Esophagus (tissue), 2 donors: ENCODE results near the gene FKBP1A. TPM values are rescaled to one million over a fixed set of nuclear protein-coding genes. Genes with fewer than 3 reads are reported as not detected.
"Not testable (repeated sequence)": the region's sequence is repeated elsewhere in the genome, so short reads cannot be mapped to it uniquely, and the experiment has no call there.

Experiments used
- H3K27ac ChIP-seq, 2 donors: one replicate each; pipeline ENCODE4 v1.5.1; 2013; ENCODE audit warnings: low read depth in 2 of 2, mild to moderate bottlenecking in 2 of 2, inconsistent platforms in 1 of 2, low read length in 1 of 2, moderate library complexity in 1 of 2
- H3K27me3 ChIP-seq, 2 donors: one replicate each; pipeline ENCODE4 v1.6.1; 2013; ENCODE audit warnings: low read length in 2 of 2, control low read depth in 1 of 2, mild to moderate bottlenecking in 1 of 2; ENCODE audit not compliant: insufficient read depth in 2 of 2, control insufficient read depth in 1 of 2
- H3K36me3 ChIP-seq, 2 donors: one replicate each; pipeline ENCODE4 v1.6.1; 2013; ENCODE audit warnings: low read length in 1 of 2; ENCODE audit not compliant: control insufficient read depth in 2 of 2, insufficient read depth in 2 of 2
- H3K4me1 ChIP-seq, 2 donors: one replicate each; pipeline ENCODE4 v1.6.1; 2013; ENCODE audit warnings: low read length in 1 of 2; ENCODE audit not compliant: control insufficient read depth in 2 of 2, insufficient read depth in 2 of 2
- H3K4me3 ChIP-seq, 2 donors: one replicate each; pipeline ENCODE4 v1.5.1; 2013; ENCODE audit warnings: low read length in 2 of 2, mild to moderate bottlenecking in 2 of 2, low read depth in 1 of 2, moderate library complexity in 1 of 2
- H3K9me3 ChIP-seq, 2 donors: one replicate each; pipeline ENCODE4 v1.6.1; 2013; ENCODE audit warnings: mild to moderate bottlenecking in 2 of 2, low read depth in 1 of 2, low read length in 1 of 2, moderate library complexity in 1 of 2; ENCODE audit not compliant: control insufficient read depth in 2 of 2, insufficient read depth in 1 of 2
- WGBS, 2 donors: extraction: QIAGEN DNeasy Blood & Tissue Kit; methylation state at CpG; one replicate each; pipeline ENCODE4 v1.1.7; 2013; 5-methylcytosine and 5-hydroxymethylcytosine counted together
- polyA plus RNA-seq, 2 donors: library from polyadenylated mRNA; stranded (reverse); fragments of 200-250 nt; gene quantifications; one replicate each; pipeline ENCODE4 v1.2.3, GENCODE V29; 2013
- donor health status: healthy with polysubstance abuse.
- donor health status: Bipolar disorder and iron deficiency.

The FKBP1A gene
- polyA plus RNA-seq, 2 donors, result 106 to 157 TPM

DNA sequence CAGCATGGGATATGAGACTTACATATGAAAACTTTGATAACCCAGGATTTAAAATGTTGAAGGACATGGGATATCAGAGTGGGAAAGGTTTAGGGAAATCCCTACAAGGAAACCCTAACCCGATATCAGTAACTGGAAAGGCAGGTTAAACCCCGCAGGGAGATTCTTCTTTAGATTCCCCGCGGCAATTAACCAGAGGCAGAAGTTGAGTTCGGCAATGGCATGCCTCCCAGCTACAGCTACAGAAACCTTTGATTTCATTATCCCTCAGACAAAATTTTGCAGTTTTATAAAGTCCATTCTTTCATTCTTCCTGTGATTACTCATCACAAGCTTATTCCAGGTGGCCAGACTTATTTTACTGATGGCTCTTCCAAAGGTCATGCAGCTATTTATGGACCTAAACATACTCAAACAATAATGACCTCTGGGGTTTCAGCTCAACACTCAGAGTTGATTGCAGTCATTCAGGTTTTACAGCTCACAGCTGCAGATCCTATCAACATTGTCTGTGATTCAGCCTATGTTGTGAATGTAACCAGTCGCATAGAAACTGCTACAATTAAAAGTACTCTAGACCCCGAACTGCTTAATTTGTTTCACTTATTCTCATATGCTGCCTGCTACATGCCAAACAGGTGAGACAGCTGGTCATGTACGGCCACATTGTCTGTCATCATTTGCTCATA, 7.0 kb upstream of the FKBP1A start:
- WGBS, 2 donors, result 40 to 41% methylated on average over 8 of the region's 8 CpGs
- not testable (repeated sequence) for H3K27ac ChIP-seq, H3K9me3 ChIP-seq

DNA sequence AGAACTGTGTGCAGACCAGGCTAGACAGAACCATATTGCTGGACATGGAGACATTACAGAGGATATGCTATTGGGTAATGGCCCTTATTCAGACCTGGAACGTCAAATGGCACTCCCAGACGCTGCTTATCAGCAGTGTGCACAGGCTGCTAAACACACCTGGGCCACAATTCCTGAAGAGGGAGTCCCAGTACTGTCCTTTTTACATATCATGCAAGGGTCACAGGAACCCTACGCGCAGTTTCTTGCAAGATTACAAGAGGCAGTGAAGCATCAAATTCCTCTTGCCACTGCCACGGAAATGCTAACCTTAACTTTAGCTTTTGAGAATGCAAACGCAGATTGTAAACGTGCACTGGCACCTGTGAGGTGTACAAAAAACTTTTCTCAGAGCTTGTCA, 5.3 kb upstream of the FKBP1A start:
- not testable (repeated sequence) for H3K4me1 ChIP-seq, H3K27me3 ChIP-seq, H3K27ac ChIP-seq, H3K36me3 ChIP-seq, H3K9me3 ChIP-seq, H3K4me3 ChIP-seq
- WGBS, 2 donors, result 41 to 51% methylated on average over 7 of the region's 7 CpGs

More for the DNA sequence above, 7.0 kb upstream of the FKBP1A start:
- not testable (repeated sequence) for H3K27me3 ChIP-seq, H3K4me1 ChIP-seq, H3K4me3 ChIP-seq, H3K36me3 ChIP-seq

DNA sequence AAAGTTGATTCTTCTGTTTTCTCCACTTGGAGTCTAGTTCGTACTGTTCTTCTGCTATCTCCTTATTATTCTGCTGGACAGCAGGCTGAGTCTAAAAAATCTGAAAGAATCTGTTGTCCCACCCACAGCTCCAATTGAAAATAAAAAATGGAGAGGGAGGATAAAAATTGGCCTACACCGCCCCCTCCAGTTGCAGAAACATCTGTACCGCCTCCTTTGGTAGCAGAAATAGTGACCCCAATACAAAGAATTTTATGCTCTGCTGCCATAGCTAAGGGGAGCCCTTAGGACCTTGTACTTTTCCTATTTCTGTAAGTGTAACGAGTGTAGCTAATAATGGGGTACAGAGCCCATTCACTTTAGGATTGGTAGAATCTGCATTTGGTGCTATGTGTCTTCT, 4.9 kb upstream of the FKBP1A start:
- Histone ChIP-seq H3K9me3 (no peaks in the 10 kb centered on the region), H3K4me1 (no peaks in the 10 kb centered on the region), H3K27me3 (no peaks in the 10 kb centered on the region), H3K4me3 (no peak overlapping the region), H3K36me3 (no peaks in the 10 kb centered on the region), H3K27ac (no peak overlapping the region)
- WGBS, 2 donors, result 73 to 74% methylated on average over 4 of the region's 4 CpGs

DNA sequence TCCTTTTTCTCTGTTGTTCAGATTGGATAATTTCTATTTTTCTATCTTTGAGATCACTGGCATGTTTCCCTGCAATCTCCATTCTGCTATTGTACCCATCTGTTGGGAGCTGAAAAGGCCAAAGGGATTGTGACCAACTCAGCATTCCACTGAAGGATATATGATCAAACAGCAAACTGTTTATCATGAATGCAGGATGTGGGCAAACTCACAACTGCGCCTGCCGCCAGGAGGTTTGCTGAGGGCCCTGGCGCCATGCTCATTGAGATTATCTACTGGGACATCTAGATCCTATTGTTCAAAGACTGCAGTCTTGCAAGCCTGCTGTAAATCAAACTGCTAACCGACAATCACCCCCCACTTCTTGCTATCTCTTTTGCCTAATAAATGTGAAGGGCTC, 3.8 kb upstream of the FKBP1A start:
- WGBS, 2 donors, result 70 to 73% methylated on average over 4 of the region's 4 CpGs

DNA sequence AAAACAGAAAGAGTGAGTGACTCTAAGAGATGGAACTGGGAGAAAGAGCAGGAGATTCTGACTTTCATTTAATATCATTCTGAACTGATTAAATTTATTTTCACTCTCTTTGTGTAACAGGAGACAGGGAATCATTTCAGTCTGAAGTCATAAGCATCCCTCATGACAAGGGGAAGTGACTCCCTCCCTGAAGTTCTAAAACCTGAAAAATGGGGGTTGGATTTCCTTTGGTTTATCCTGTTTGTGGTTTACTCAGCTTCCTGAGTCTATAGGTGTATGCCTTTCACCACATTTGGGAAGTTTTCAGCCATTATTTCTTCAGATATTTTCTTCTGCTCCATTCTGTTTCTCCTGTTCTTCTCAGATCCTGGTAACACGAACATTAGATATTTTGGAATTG, 3.4 kb upstream of the FKBP1A start:
- no peak overlapping the region for H3K27ac ChIP-seq
- H3K36me3 ChIP-seq, result no peaks in the 10 kb centered on the region
- WGBS, 2 donors, result 49 to 63% methylated on average over 1 of the region's 1 CpG
- H3K4me3 ChIP-seq, result no peak overlapping the region
- no peaks in the 10 kb centered on the region for H3K27me3 ChIP-seq
- no peaks in the 10 kb centered on the region for H3K9me3 ChIP-seq
- peaks cover 2% of the 10 kb centered on the region in 2 donors for H3K4me1 ChIP-seq

More for the DNA sequence above, 3.8 kb upstream of the FKBP1A start:
- H3K9me3 ChIP-seq, result no peaks in the 10 kb centered on the region
- no peak overlapping the region for H3K27ac ChIP-seq
- no peaks in the 10 kb centered on the region for H3K36me3 ChIP-seq
- no peaks in the 10 kb centered on the region for H3K4me1 ChIP-seq
- H3K4me3 ChIP-seq, result no peak overlapping the region
- no peaks in the 10 kb centered on the region for H3K27me3 ChIP-seq

DNA sequence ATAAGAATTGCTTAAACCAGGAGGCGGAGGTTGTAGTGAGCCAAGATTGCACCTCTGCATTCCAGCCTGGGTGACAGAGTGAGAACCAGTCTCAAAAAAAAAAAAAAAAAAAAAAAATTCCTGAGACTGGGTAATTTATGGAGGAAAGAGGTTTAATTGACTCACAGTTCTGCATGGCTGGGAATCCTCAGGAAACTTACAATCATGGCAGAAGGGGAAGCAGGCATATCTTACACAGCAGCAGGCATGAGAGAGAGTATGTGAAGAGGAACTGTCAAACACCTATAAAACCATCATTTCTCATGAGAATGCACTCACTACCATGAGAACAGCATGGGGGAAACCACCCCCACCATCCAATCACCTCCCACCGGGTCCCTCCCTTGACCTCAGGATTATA, 1.8 kb upstream of the FKBP1A start:
- no peaks in the 10 kb centered on the region for H3K9me3 ChIP-seq
- no peaks in the 10 kb centered on the region for H3K27me3 ChIP-seq
- 62 to 70% methylated on average over 2 of the region's 2 CpGs for WGBS, 2 donors
- no peaks in the 10 kb centered on the region for H3K36me3 ChIP-seq
- H3K27ac ChIP-seq, result no peak overlapping the region
- peaks cover 10 to 13% of the 10 kb centered on the region in 2 donors for H3K4me1 ChIP-seq
- H3K4me3 ChIP-seq, result no peak overlapping the region

DNA sequence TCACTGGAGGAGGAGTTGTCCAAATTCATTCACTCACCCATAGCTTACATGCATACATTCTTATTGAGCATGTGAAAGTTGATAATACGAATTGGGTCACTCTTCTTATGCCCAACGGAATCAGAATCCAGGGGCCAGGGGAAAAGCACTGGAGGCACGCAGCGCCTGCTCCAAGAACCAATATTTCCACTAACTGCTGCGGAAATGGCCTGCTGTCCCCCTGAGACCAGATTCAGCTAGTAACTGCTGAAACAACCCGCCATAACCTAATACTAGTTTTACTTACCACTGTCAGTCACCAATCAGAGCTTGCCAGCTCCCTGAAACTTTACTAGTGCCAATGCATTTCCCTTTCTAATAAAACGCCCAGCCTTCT, 641 bp upstream of the FKBP1A start:
- peak overlapping the region in 1 of 2 donors; percentile 70 for H3K27ac ChIP-seq
- no peaks in the 10 kb centered on the region for H3K27me3 ChIP-seq
- no peaks in the 10 kb centered on the region for H3K36me3 ChIP-seq
- peaks cover 10 to 19% of the 10 kb centered on the region in 2 donors for H3K4me1 ChIP-seq
- H3K4me3 ChIP-seq, result peak overlapping the region in 1 of 2 donors; percentile 94
- H3K9me3 ChIP-seq, result no peaks in the 10 kb centered on the region
- 66 to 68% methylated on average over 7 of the region's 7 CpGs for WGBS, 2 donors

DNA sequence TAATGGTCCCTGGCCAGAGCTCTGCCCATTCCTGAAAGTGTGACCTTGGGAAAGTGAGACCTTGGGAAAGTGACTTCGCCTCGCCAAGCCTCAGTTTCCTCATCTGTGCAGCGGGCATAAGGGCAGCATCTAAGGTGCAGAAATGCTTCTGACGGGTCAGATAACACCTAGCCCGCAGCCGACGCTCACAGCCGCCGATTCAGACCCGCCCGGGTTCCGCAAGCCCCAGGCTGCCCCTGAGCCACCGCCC, 486 bp downstream of the FKBP1A start:
- no peaks in the 10 kb centered on the region for H3K9me3 ChIP-seq
- peak overlapping the region; percentile 71 to 94 for H3K4me3 ChIP-seq
- H3K27ac ChIP-seq, result peak overlapping the region; percentile 70 to 84
- H3K36me3 ChIP-seq, result no peaks in the 10 kb centered on the region
- 0% methylated on average over 13 of the region's 13 CpGs for WGBS, 2 donors
- H3K27me3 ChIP-seq, result no peaks in the 10 kb centered on the region
- H3K4me1 ChIP-seq, result peaks cover 10 to 19% of the 10 kb centered on the region in 2 donors

DNA sequence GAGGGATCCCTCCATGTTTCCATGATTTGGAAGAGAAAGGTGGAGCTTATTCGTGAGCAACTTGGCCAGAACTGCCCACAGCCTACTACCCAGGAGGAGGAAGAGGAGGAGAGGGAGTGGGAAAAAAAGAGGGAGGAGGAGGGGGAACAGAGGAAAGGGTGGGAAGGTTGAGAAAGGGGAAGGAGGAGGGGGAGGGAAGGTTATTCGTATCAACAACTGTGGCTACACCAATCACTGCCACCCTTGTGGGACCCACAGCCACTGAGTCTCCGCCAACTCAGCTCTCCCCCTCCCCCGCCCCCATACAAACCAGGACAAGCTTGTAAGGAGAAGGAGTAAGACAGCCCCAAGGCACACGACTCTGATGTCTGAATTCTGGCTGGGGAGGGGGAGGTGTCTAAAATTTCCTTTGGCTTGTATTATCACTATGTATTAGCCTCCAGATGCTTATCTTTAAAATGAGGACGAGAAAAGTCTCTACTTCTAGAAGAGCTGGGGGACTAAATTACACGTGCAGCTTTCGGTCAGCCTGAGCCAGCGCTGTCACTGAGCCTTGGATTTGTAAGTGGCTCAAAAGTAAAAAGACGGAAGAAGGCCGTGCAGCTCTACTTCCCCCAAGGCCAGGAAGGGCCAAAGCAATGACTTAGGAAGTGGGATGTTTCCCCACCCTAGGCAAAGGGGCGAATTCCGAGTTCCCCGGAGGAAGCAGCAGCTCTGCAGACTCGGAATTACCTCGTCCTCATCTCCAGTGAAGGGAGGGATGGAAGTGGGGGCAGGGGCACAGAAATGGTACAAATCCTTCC, 1.0 kb downstream of the FKBP1A start:
- WGBS, 2 donors, result 4% methylated on average over 16 of the region's 16 CpGs
- H3K36me3 ChIP-seq, result no peaks in the 10 kb centered on the region
- peak overlapping the region in 1 of 2 donors; percentile 70 for H3K27ac ChIP-seq
- H3K4me1 ChIP-seq, result peaks cover 10 to 19% of the 10 kb centered on the region in 2 donors
- no peaks in the 10 kb centered on the region for H3K9me3 ChIP-seq
- no peaks in the 10 kb centered on the region for H3K27me3 ChIP-seq
- H3K4me3 ChIP-seq, result peak overlapping the region; percentile 71 to 94
